GM19463 (cell line): ENCODE data around the gene PEPD.

Experiments used
- ATAC-seq: cut with Tn5 transposase; IDR thresholded peaks from one replicate; pipeline ENCODE4 v1.9.1; 2021; ENCODE audit warnings: mild to moderate bottlenecking, moderate library complexity; ENCODE audit not compliant: unreplicated experiment

The PEPD gene

DNA sequence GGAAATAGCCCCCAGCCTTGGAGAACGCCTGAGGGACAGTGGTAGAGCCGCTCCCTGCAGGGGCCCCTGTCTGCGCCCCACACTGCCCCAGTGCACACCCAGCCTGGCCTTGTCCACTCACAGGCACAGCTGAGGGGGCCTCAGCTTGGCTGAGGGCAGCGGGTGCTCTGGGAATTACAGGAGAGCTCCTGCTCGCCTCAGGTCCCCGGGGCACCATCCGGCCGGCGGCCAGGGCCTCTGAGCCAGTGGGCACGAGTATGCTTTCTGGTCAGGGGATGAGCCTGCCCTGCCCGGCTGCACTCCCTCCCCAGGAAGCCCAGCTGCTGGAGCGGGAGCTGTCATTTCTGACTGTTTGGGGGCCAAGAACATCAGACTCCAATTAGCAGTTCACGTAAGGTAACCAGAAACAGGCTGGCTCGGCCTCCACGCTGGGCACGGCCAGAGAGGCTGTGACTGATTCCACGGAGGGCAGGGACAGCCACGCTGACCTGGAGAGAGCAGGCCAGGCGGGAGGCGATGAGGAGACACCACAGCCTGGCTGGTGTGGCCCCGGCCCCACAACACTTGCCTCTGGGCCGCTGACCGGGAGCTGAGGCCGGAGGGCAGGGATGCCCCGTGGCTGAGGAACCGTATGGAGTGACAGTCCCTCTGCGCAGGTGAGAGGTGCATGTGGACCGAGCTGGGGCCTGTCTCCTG, 132.7 kb downstream of the PEPD start:
- no peak for ATAC-seq

DNA sequence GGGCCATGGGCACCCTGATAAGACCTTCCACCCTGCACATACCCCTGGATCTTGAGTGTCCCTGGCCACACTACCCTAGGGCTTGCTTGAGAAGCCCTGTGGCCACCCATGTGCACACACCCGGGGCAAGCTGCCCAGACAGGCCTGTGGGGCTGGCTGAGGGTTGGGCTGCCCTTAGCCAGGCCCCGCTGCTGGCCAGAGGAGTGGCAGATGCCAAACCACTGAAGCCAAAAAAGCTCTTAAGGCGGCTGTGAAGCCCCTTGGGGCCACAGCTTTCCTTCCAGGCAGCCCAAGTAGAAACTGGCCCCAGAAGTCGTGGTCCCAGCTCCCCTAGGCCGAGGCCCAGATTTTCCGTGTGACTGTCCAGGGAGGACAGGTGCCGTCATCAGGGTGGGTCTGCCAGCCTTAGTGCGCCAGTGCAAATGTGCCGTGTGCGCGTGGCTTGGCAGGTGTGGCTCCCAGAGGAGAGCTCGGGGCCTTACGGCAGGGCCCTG, 133.3 kb downstream of the PEPD start:
- ATAC-seq, result no peak

GRCh38 chr19:33387351-33388230, 134.0 kb downstream of the PEPD start:
- ATAC-seq, result no peak

DNA sequence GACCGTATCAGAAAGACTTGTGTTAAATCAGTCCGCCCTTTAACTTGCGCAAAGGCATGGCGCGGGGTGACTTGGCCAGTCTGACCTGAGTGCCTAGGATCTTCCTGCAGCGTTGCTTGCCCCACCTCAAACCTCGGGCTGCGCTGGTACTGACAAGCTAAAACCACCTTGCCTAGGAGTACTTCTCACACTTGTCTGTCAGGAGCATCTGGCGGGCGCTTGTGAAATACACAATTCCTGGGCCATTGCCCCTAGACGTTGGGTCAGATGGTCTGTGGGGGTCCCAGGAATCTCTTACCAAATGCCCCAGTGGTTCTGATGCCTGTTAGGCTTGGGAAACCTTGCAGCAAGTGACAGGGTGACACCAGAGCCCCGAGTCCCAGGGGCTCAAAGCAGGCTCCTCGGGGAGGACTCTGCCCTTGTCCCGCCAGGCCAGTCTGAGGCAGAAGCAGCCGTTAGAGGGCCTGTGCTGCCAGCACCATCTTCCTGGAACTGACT, 135.2 kb downstream of the PEPD start:
- ATAC-seq, result no peak

- no peak for ATAC-seq
Measured at GRCh38 chr19:33385956-33386355, 135.6 kb downstream of the PEPD start.

- ATAC-seq, result no peak
Measured at GRCh38 chr19:33384983-33385382, 136.6 kb downstream of the PEPD start.

DNA sequence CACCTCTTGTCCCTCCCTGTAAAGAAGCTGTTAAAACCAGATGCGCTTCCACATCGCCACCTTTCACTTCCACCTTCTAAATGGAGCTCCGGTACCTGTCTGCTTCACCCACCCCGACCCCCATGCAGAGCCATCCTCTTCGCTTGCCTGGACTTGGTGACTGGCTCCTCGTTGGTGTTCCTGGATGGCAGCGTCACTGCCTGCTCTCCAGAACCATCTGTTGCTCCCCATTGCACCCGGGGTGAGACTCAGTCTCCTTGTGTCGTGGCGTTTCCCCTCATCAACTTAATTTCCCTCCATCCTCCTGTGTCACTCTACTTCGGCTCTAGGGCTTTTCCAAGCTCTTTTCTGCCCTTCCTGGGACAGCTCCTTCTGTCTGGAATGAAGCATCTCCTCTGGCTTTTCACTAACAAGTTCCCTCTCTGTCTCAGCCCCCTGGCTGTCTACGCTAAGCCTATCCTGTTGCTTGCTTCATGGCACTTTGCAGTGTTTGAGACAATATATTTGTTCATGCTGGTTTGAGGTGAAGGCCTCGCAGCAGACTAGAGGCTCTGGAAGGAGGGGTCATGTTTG, 137.8 kb downstream of the PEPD start:
- ATAC-seq, result no peak

GRCh38 chr19:33382982-33383381, 138.6 kb downstream of the PEPD start:
- ATAC-seq, result no peak

- no peak for ATAC-seq
Measured at GRCh38 chr19:33382006-33382405, 139.6 kb downstream of the PEPD start.

DNA sequence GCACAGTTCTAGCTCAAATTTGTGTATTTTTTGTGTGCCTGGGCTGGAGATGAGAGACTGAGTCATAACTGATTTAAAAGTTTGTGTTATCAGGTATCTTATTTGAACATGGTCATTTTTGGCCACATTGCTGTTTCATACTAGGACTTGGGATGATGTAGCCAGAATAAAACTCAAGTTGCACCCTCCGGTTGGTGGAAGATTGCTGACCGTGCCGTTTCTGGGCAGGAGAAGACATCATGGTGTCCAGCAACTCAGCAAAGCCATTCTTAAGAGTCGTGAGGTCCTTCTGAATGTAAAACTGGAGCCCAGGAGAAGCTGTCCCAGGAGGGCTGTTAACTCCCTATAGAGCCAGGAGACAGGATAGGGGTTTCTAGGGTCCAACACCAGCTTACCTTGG, 140.5 kb downstream of the PEPD start:
- no peak for ATAC-seq

DNA sequence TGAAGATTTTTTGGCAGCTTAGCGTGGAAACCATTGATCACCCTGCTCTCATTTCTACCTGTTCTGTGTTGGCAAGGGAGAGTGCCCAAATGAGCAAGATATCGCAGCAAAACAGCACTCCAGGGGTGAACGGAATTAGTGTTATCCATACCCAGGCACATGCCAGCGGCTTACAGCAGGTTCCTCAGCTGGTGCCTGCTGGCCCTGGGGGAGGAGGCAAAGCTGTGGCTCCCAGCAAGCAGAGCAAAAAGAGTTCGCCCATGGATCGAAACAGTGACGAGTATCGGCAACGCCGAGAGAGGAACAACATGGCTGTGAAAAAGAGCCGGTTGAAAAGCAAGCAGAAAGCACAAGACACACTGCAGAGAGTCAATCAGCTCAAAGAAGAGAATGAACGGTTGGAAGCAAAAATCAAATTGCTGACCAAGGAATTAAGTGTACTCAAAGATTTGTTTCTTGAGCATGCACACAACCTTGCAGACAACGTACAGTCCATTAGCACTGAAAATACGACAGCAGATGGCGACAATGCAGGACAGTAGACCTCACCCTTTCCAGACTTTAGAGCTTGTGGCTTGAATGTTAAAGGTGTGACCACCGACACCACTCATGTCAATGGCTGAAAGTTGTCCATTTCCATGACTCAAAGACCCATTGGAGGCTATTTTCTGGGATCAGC, 142.3 kb downstream of the PEPD start:
- no peak for ATAC-seq

DNA sequence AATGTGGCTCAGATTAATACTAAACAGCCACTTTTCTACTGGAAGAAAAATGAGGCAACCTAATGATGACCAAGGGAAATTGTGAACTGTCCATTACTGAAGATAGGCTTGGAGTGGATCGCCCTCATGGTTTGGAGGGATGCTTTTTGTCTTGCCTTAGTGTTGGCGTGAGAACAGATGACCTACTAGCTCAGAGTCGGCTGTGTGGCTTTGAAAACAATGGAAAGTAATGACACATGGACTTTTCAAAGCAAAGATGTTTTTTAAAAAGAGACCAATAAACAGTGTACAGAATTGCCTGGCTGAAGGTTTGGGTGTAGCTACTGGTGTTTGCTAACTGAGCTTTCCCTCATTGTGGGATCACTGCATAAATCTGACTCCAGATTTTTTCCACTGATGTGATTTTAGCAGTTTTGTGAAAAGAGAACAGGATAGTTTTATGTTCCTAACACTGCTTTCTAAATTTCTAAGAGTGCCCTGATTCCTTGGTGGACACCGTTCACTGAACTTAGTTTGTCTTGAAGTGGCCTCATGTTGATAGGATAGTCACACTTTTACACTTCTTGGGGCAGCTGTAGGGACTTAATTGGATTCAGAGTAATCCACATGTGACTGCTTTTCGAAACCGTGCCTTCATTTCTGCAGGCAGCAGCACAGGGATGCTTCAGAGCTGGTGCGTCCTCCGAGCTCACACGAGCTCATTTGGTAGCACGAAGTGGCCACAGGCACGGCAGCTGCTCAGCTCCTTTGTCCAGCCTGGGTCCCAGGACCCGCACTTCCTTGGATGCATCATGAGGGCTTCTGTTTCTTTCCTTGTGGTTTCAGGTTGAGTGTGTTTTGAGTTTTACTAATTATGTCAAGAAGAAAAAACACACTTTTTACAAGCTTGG, 143.8 kb downstream of the PEPD start:
- no peak for ATAC-seq

GRCh38 chr19:33376941-33377557, 144.5 kb downstream of the PEPD start:
- no peak for ATAC-seq

- no peak for ATAC-seq
Measured at GRCh38 chr19:33376423-33376822, 145.2 kb downstream of the PEPD start.

DNA sequence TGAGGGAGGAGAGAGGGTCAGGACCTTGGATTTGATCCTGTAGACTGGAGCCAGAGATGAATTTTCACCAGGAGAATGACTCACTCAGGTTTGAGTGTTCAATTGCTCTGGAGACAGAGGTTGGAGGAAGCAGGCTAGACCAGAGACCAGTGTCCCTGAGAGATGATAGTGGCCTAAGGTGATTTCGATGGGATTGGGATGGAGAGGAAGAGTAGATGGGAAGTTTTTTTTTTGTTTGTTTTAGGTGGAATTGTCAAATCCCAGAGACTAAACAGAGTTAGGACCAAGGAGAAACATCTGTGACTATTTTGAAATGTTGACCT, 145.8 kb downstream of the PEPD start:
- ATAC-seq, result no peak

DNA sequence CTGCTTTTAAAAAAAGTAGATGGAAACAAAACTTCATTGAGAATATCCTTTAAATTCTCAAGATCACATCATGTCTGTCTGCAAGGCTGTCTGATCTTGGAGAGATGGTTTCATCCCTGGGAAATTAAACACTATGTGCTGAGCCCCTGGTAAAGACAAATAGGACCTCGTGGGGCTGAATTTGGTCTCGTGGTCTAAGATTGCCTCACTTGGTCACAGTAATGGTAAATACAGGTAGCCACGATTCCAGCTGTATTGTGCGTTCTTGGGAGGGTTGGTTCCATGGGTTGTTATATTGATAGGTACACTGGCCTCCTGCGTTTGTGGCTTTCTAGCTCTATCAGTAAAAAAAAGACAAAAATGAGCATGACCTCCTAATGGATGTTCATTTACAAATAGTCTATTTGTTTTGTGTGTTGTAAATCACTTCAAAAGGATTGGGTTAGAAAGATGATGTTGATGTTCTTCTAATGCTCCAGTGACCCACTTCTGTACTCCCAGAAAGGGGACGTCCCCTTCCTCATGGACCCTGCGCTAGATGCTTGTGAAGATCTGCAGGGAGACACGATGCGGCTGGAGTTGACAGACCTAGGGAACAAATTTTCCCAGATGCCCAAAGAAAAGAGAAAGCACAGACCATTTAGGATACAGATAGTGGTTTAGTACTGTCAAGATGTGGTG, 146.3 kb downstream of the PEPD start:
- no peak for ATAC-seq

- ATAC-seq, result no peak
Measured at GRCh38 chr19:33374236-33374714, 147.3 kb downstream of the PEPD start.

DNA sequence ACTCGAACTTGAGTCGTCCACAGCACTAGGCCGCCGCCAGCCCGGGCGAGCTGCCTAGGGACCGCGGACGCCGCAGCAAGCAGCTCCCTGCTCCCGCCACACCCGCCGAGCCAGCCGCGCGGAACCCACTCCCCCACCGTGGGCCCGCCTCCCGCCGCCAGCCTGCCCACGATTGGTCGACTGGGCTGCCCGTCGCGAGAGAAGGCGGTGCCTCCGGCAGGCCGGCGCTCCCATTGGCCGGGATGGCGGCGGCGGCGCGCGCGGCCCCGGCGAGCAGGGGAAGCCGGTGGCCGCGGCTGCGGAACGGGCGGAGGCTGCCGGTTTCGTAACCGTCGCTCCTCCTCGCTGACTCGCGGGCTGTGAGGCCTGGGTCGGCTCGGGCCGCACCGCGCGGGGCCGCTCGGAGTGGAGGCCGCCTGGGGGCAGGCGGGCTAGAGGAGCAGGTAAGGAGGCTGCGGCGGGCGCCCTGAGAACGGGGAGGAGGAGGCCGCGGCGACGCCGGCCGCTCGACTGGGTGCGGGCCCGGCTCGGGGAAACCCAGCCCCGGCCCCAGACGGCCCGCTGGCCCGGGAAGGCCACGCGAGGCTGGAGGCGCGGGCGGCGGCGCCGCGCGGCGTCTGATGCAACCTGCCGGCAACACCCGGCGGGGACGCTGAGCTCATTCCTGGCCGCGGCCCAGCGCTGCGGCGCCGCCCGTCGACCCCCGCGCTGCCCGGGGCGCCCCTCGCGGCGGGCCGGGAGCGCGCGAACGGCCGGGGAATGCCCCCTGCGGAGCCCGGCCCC, 147.9 kb downstream of the PEPD start, which contains the start of gene CEBPG:
Gene CEBPG (plus strand): TSS at position 257 of the 783 bp plus-strand sequence. CDS start 5,531 bp downstream, outside the sequence.
- peak; percentile 90 for ATAC-seq
